Fibroblast of lung (primary cell): ENCODE results near the gene PRTN3. TPM values are rescaled to one million over a fixed set of nuclear protein-coding genes. Genes with fewer than 3 reads are reported as not detected.
A peak's percentile ranks its signal among the peaks of the same experiment; 100 is the strongest.

Source experiments
- DNase-seq, 2 donors: peaks; one replicate each; pipeline versions ENCODE4 v3.0.0 to v3.0.0-alpha.2; 2010; ENCODE audit warnings: low read depth in 2 of 2
- H2AFZ ChIP-seq: 2 replicates; pipeline ENCODE4 v1.5.1; 2012; ENCODE audit warnings: low read length, control low read depth, inconsistent platforms
- H3K27ac ChIP-seq: 2 replicates; pipeline ENCODE4 v1.5.1; 2011; ENCODE audit warnings: low read length, control low read depth; ENCODE audit not compliant: insufficient read depth
- H3K27me3 ChIP-seq: 2 replicates; pipeline ENCODE4 v1.5.1; 2011; ENCODE audit warnings: mild to moderate bottlenecking, low read length; ENCODE audit not compliant: control insufficient read depth, insufficient read depth
- H3K36me3 ChIP-seq: 2 replicates; pipeline ENCODE4 v1.5.1; 2011; ENCODE audit warnings: low read length; ENCODE audit not compliant: control insufficient read depth, insufficient read depth
- H3K4me1 ChIP-seq: 2 replicates; pipeline ENCODE4 v1.5.1; 2011; ENCODE audit warnings: low read length; ENCODE audit not compliant: control insufficient read depth, insufficient read depth; ENCODE audit errors: extremely low read depth
- H3K4me2 ChIP-seq: 2 replicates; pipeline ENCODE4 v1.5.1; 2011; ENCODE audit warnings: low read length, control low read depth; ENCODE audit not compliant: insufficient read depth; ENCODE audit errors: extremely low read depth
- H3K4me3 ChIP-seq, 4 experiments: fragments of 200-600 bp in 1 of 4; sonication (generic) in 1 of 4; replicated peaks in 1 of 4; 2 replicates each; pipeline ENCODE4 v1.5.1; 2011 to 2016; ENCODE audit warnings: low read length in 4 of 4, low read depth in 3 of 4, mild to moderate bottlenecking in 3 of 4, control low read depth in 2 of 4, inconsistent platforms in 1 of 4, mixed read lengths in 1 of 4; ENCODE audit not compliant: insufficient read depth in 1 of 4; ENCODE audit errors: control extremely low read depth in 1 of 4
- H3K79me2 ChIP-seq: 2 replicates; pipeline ENCODE4 v1.5.1; 2012; ENCODE audit warnings: mild to moderate bottlenecking, low read length, inconsistent platforms; ENCODE audit not compliant: control insufficient read depth, insufficient read depth
- H3K9ac ChIP-seq: 2 replicates; pipeline ENCODE4 v1.5.1; 2011; ENCODE audit warnings: mild to moderate bottlenecking, low read length, control low read depth; ENCODE audit not compliant: insufficient read depth
- H3K9me3 ChIP-seq: 2 replicates; pipeline ENCODE4 v1.5.1; 2012; ENCODE audit warnings: low read depth, low read length; ENCODE audit not compliant: control insufficient read depth, insufficient read depth
- H4K20me1 ChIP-seq: 2 replicates; pipeline ENCODE4 v1.5.1; 2011; ENCODE audit warnings: low read length; ENCODE audit not compliant: control insufficient read depth, insufficient read depth; ENCODE audit errors: extremely low read depth
- CTCF ChIP-seq, 2 donors: IDR thresholded peaks in 1 of 2; conservative IDR thresholded peaks in 1 of 2; 1 replicate in 1 of 2; 2 replicates in 1 of 2; pipeline ENCODE4 v1.5.1; 2011 to 2012; ENCODE audit warnings: low read length in 2 of 2, control low read depth in 1 of 2, inconsistent platforms in 1 of 2, low read depth in 1 of 2, mild to moderate bottlenecking in 1 of 2
- EZH2 ChIP-seq: IDR thresholded peaks from 2 replicates; pipeline ENCODE4 v1.5.1; 2012; ENCODE audit warnings: low read length, control low read depth, mild to moderate bottlenecking; ENCODE audit errors: missing control alignments
- polyA plus RNA-seq, 2 donors: library from polyadenylated mRNA; depleted of rRNA in 1 of 2; stranded (reverse) in 1 of 2; unstranded in 1 of 2; fragments of >200 nt; gene quantifications; 2 replicates each; pipeline ENCODE4 v1.2.1, GENCODE V29; 2011 to 2012; ENCODE audit warnings: missing spikeins in 1 of 2
- total RNA-seq: library from RNA; depleted of rRNA; stranded (reverse); fragments of >200 nt; gene quantifications from 2 replicates; pipeline ENCODE4 v1.2.1, GENCODE V29; 2014

PRTN3 gene
- total and polyA plus RNA-seq, 2 donors (not counting 1 experiment from before 2014, with no cell fraction given), result not detected

- H4K20me1 ChIP-seq, result no peaks in the 10 kb centered on the region
- no peaks in the 10 kb centered on the region for H3K4me1 ChIP-seq
- no peaks in the 10 kb centered on the region for H3K27me3 ChIP-seq
- no peak for TF ChIP-seq EZH2
- no peak for TF ChIP-seq CTCF (conservative IDR thresholded peaks at IDR 0.05 in 1 of 2, IDR thresholded peaks at IDR 0.05 in 1 of 2; ENCODE audit: low read depth in 1 of 2, low read length in 2 of 2)
- H3K4me2 ChIP-seq, result no peak overlapping the region
- no peak overlapping the region for H3K27ac ChIP-seq
- no peak overlapping the region for H3K9ac ChIP-seq
- no peak overlapping the region for H2AFZ ChIP-seq
- H3K36me3 ChIP-seq, result no peaks in the 10 kb centered on the region
- H3K4me3 ChIP-seq, result no peak overlapping the region
- H3K79me2 ChIP-seq, result no peaks in the 10 kb centered on the region
- DNase-seq, result no peak
- H3K9me3 ChIP-seq, result no peaks in the 10 kb centered on the region
Observed at GRCh38 chr19:858284-858683, 17.5 kb downstream of the PRTN3 start.

DNA sequence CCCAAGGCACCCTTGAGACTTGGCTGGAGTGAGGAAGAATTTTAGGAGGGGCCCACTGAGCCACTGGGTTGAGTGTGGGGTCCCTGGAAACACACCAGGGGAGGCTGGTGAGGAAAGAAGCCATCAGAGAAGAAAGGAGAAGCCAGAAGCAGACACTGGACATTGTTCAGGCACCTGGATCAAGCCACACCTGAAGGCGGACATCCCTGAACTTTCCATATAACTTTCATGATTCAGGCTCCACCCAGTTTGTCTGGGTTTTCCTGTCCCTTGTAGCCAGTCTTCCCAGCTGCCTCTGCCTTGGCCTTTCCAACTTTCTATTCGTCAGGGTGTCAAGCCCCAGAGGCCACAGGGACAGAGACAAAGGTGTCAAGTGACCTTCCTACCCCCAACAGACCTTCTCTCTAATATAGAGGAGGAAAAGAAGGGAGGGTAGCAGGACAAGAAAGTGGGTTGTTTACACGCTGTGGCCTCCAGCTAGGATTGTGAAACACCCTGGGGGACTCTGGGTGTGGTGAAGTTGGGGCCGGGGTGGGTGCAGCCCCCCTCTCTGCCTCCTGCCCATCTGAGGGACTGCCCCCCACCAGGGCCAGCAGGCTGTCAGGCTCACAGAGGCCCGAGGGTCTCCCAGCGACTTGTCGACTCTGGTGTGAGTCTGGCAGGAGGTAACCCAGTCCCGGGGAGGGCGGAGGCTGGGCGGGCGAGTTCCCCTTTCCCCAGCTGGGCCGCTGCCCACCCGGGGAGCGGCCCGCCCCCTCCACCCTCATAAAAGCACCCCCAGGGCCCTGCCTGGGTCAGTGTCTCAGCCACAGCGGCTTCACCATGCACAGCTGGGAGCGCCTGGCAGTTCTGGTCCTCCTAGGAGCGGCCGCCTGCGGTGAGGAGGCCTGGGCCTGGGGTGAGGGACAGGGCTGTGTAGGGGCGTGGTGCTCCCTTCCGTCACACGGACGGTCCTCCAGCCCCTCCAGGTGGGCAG lies 18.4 kb downstream of the PRTN3 start, which contains the start of gene CFD:
Gene CFD (plus strand): TSS at position 797 of the 976 bp plus-strand sequence. CDS start 26 bp downstream, at position 823.
- Histone ChIP-seq H3K27me3 (no peaks in the 10 kb centered on the region), H3K79me2 (no peaks in the 10 kb centered on the region), H3K4me2 (peak within 1 kb of the TSS; percentile 35), H3K27ac (no peak within 1 kb of the TSS), H3K9me3 (no peaks in the 10 kb centered on the region), H4K20me1 (no peaks in the 10 kb centered on the region), H2AFZ (no peak within 1 kb of the TSS), H3K9ac (no peak within 1 kb of the TSS), H3K36me3 (no peaks in the 10 kb centered on the region), H3K4me3 (peak within 1 kb of the TSS in 3 of 4 experiments; percentile 26 to 56 (median 45)), H3K4me1 (no peaks in the 10 kb centered on the region)
- peak in 1 of 2 donors; percentile 78 for DNase-seq
- no peak for TF ChIP-seq EZH2
- TF ChIP-seq CTCF (conservative IDR thresholded peaks at IDR 0.05 in 1 of 2, IDR thresholded peaks at IDR 0.05 in 1 of 2; ENCODE audit: low read depth in 1 of 2, low read length in 2 of 2), result no peak

GRCh38 chr19:861141-861755 lies 20.4 kb downstream of the PRTN3 start:
- H3K27me3 ChIP-seq, result no peaks in the 10 kb centered on the region
- H4K20me1 ChIP-seq, result no peaks in the 10 kb centered on the region
- TF ChIP-seq EZH2 (no peak), CTCF (conservative IDR thresholded peaks at IDR 0.05 in 1 of 2, IDR thresholded peaks at IDR 0.05 in 1 of 2; ENCODE audit: low read depth in 1 of 2, low read length in 2 of 2) (no peak)
- no peaks in the 10 kb centered on the region for H3K36me3 ChIP-seq
- no peak overlapping the region for H2AFZ ChIP-seq
- H3K4me2 ChIP-seq, result no peak overlapping the region
- H3K9me3 ChIP-seq, result no peaks in the 10 kb centered on the region
- no peaks in the 10 kb centered on the region for H3K4me1 ChIP-seq
- no peak overlapping the region for H3K27ac ChIP-seq
- no peak overlapping the region for H3K9ac ChIP-seq
- no peak overlapping the region for H3K4me3 ChIP-seq
- no peak for DNase-seq
- H3K79me2 ChIP-seq, result no peaks in the 10 kb centered on the region
